Natural killer cell (primary cell): ENCODE data around the gene BRD3. TPM values are rescaled to one million over a fixed set of nuclear protein-coding genes. Genes with fewer than 3 reads are reported as not detected.

Experiments used
- ATAC-seq, 3 donors: fragments of 150-1000 bp in 2 of 3; fragments of 200-7000 bp in 1 of 3; cut with Tn5 transposase; 1 replicate in 1 of 3; 2 replicates in 2 of 3; pipeline ENCODE4 v1.10.0; 2021; ENCODE audit warnings: mild to moderate bottlenecking in 2 of 3, moderate library complexity in 2 of 3
- DNase-seq, 2 donors: peaks; one replicate each; pipeline versions ENCODE4 v3.0.0 to v3.0.0-alpha.2; 2013 to 2021; ENCODE audit warnings: mixed read lengths in 1 of 2
- H3K27ac ChIP-seq: one replicate; pipeline ENCODE4 v1.5.1; 2013; ENCODE audit warnings: mild to moderate bottlenecking, low read length
- H3K27me3 ChIP-seq: one replicate; pipeline ENCODE4 v1.6.1; 2013; ENCODE audit warnings: low read length; ENCODE audit not compliant: control insufficient read depth, insufficient read depth
- H3K36me3 ChIP-seq: one replicate; pipeline ENCODE4 v1.6.1; 2013; ENCODE audit warnings: low read length; ENCODE audit not compliant: control insufficient read depth, insufficient read depth
- H3K4me1 ChIP-seq: one replicate; pipeline ENCODE4 v1.6.1; 2013; ENCODE audit warnings: low read length; ENCODE audit not compliant: control insufficient read depth, insufficient read depth
- H3K4me3 ChIP-seq: one replicate; pipeline ENCODE4 v1.5.1; 2013; ENCODE audit warnings: low read length
- H3K9me3 ChIP-seq: one replicate; pipeline ENCODE4 v1.6.1; 2013; ENCODE audit warnings: low read length; ENCODE audit not compliant: control insufficient read depth, insufficient read depth
- H3K27ac Mint-ChIP-seq, 2 donors: one replicate each; pipeline ENCODE4 v1.8.0; 2022; ENCODE audit warnings: mild to moderate bottlenecking in 2 of 2, mixed read lengths in 2 of 2, moderate library complexity in 1 of 2
- H3K27me3 Mint-ChIP-seq, 2 donors: one replicate each; pipeline ENCODE4 v1.8.0; 2022; ENCODE audit warnings: low read depth in 2 of 2, mixed read lengths in 2 of 2
- H3K36me3 Mint-ChIP-seq: one replicate; pipeline ENCODE4 v1.8.0; 2022; ENCODE audit warnings: mixed read lengths
- H3K4me1 Mint-ChIP-seq, 2 donors: one replicate each; pipeline ENCODE4 v1.8.0; 2022; ENCODE audit warnings: mixed read lengths in 2 of 2
- H3K4me3 Mint-ChIP-seq: one replicate; pipeline ENCODE4 v1.8.0; 2022; ENCODE audit warnings: mild to moderate bottlenecking, moderate library complexity, mixed read lengths
- H3K9me3 Mint-ChIP-seq, 2 donors: one replicate each; pipeline ENCODE4 v1.8.0; 2022; ENCODE audit warnings: mixed read lengths in 2 of 2
- WGBS: methylation state at CpG from one replicate; pipeline ENCODE4 v1.1.7; 2013; ENCODE audit warnings: missing lambda C conversion rate; ENCODE audit not compliant: insufficient coverage; 5-methylcytosine and 5-hydroxymethylcytosine counted together
- intact Hi-C: fragments of 100-400 bp; cut with micrococcal nuclease; formaldehyde crosslinking; loops from one replicate; pipeline ENCODE4 v1.14.2; 2022
- total RNA-seq, 4 donors: library from RNA; stranded (reverse); fragments of 120-200 nt in 1 of 4; gene quantifications; one replicate each; pipeline versions ENCODE4 v1.2.3 to v1.2.4, GENCODE V29; 2013 to 2022
- TF ChIP-seq, protein P1 (sequence below): fragments of 200-600 bp; IDR thresholded peaks from one replicate; pipeline ENCODE4 v1.8.0; 2022; ENCODE audit warnings: antibody characterized with exemption

Gene BRD3
- total RNA-seq, 3 donors from 2014 or later (not counting 1 experiment from before 2014, with no cell fraction given) = 52.8 to 63.0 (median 52.8) TPM

- H3K4me1 Mint-ChIP-seq = peaks cover 11 to 17% of the 10 kb centered on the region in 2 donors
- Histone ChIP-seq H3K4me3 (no peak overlapping the region), H3K4me1 (peaks cover 14% of the 10 kb centered on the region), H3K27me3 (no peaks in the 10 kb centered on the region), H3K36me3 (no peaks in the 10 kb centered on the region), H3K9me3 (no peaks in the 10 kb centered on the region), H3K27ac (no peak overlapping the region)
- TF ChIP-seq, protein P1, sequence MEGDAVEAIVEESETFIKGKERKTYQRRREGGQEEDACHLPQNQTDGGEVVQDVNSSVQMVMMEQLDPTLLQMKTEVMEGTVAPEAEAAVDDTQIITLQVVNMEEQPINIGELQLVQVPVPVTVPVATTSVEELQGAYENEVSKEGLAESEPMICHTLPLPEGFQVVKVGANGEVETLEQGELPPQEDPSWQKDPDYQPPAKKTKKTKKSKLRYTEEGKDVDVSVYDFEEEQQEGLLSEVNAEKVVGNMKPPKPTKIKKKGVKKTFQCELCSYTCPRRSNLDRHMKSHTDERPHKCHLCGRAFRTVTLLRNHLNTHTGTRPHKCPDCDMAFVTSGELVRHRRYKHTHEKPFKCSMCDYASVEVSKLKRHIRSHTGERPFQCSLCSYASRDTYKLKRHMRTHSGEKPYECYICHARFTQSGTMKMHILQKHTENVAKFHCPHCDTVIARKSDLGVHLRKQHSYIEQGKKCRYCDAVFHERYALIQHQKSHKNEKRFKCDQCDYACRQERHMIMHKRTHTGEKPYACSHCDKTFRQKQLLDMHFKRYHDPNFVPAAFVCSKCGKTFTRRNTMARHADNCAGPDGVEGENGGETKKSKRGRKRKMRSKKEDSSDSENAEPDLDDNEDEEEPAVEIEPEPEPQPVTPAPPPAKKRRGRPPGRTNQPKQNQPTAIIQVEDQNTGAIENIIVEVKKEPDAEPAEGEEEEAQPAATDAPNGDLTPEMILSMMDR = no peak
- H3K27me3 Mint-ChIP-seq = no peaks in the 10 kb centered on the region
- no peaks in the 10 kb centered on the region for H3K9me3 Mint-ChIP-seq
- H3K36me3 Mint-ChIP-seq = no peaks in the 10 kb centered on the region
- WGBS = 97% methylated on average over 18 of the region's 18 CpGs
- intact Hi-C loops = no loop called here
- H3K27ac Mint-ChIP-seq = no peak overlapping the region
- ATAC-seq (no peak), DNase-seq (no peak)
- peak overlapping the region; percentile 83 for H3K4me3 Mint-ChIP-seq
Measured at GRCh38 chr9:134026581-134026980, 41.2 kb downstream of the BRD3 start.

GRCh38 chr9:134025606-134026541 is 42.0 kb downstream of the BRD3 start:
- peak in 2 of 3 donors; percentile 5 to 14 for ATAC-seq
- no peaks in the 10 kb centered on the region for H3K9me3 Mint-ChIP-seq
- H3K36me3 Mint-ChIP-seq = no peaks in the 10 kb centered on the region
- Histone ChIP-seq H3K36me3 (no peaks in the 10 kb centered on the region), H3K27me3 (no peaks in the 10 kb centered on the region), H3K9me3 (no peaks in the 10 kb centered on the region), H3K4me1 (peaks cover 14% of the 10 kb centered on the region), H3K4me3 (peak overlapping the region; percentile 59), H3K27ac (peak overlapping the region; percentile 28)
- H3K27me3 Mint-ChIP-seq = no peaks in the 10 kb centered on the region
- peaks cover 11 to 17% of the 10 kb centered on the region in 2 donors for H3K4me1 Mint-ChIP-seq
- peak; percentile 39 to 72 for DNase-seq
- WGBS = 17% methylated on average over 66 of the region's 66 CpGs
- peak overlapping the region; percentile 83 for H3K4me3 Mint-ChIP-seq
- intact Hi-C loops = loop anchor here (2.0 kb wide), 1 partner anchor 43 kb away; the partner anchor contains the start of gene BRD3
- peak overlapping the region in 1 of 2 donors; percentile 84 for H3K27ac Mint-ChIP-seq
- TF ChIP-seq, protein P1 = peak; percentile 15

- ATAC-seq (peak; percentile 90 to 99 (median 93)), DNase-seq (peak; percentile 78 to 97)
- Mint-ChIP-seq H3K4me1 (peaks cover 11 to 17% of the 10 kb centered on the region in 2 donors), H3K27ac (peak within 1 kb of the TSS; percentile 59 to 84), H3K4me3 (peak within 1 kb of the TSS; percentile 83), H3K27me3 (no peaks in the 10 kb centered on the region), H3K9me3 (no peaks in the 10 kb centered on the region), H3K36me3 (no peaks in the 10 kb centered on the region)
- Histone ChIP-seq H3K4me3 (peak within 1 kb of the TSS; percentile 59), H3K4me1 (peaks cover 14% of the 10 kb centered on the region), H3K27ac (peak within 1 kb of the TSS; percentile 28), H3K9me3 (no peaks in the 10 kb centered on the region), H3K27me3 (no peaks in the 10 kb centered on the region), H3K36me3 (no peaks in the 10 kb centered on the region)
- TF ChIP-seq, protein P1 = no peak
- under 1% methylated on average over 43 of the region's 43 CpGs for WGBS
- intact Hi-C loops = loop anchor here (2.0 kb wide), 1 partner anchor 44 kb away; the partner anchor contains the start of gene BRD3
Measured at GRCh38 chr9:134024828-134025605, 42.8 kb downstream of the BRD3 start, which contains the start of gene BRD3OS. BRD3OS (plus strand) TSS chr9:134025481; CDS start chr9:134026748, 1,267 bp downstream.
